OCI-LY3 (cell line): ENCODE measurements around the gene CNTN5.

ENCODE experiments used
- H2AFZ ChIP-seq: fragments of 200-600, 300-600 bp; shearing (Covaris generic); 2 replicates; pipeline ENCODE4 v1.6.0; 2014; ENCODE audit warnings: antibody characterized with exemption, low read depth, low read length
- H3K27ac ChIP-seq: fragments of 200-600, 300-600 bp; sonication (generic); 2 replicates; pipeline ENCODE4 v1.5.1; 2014; ENCODE audit warnings: mild to moderate bottlenecking, low read length, moderate library complexity, mixed read lengths
- H3K27me3 ChIP-seq: fragments of 200-600, 300-600 bp; sonication (generic); 2 replicates; pipeline ENCODE4 v1.6.1; 2014; ENCODE audit warnings: low read depth, low read length, mixed read lengths
- H3K36me3 ChIP-seq: fragments of 200-600, 300-600 bp; sonication (generic); replicated peaks from 2 replicates; pipeline ENCODE3; 2014; ENCODE audit warnings: low read depth, low read length, mixed read lengths
- H3K4me1 ChIP-seq: fragments of 300-600, 200-600 bp; sonication (generic); 2 replicates; pipeline ENCODE4 v1.6.1; 2014; ENCODE audit warnings: low read length, mixed read lengths
- H3K4me2 ChIP-seq: fragments of 200-600, 300-600 bp; sonication (generic); 2 replicates; pipeline ENCODE4 v1.6.1; 2014; ENCODE audit warnings: low read length, mixed read lengths
- H3K4me3 ChIP-seq: fragments of 300-600, 200-600 bp; sonication (generic); 2 replicates; pipeline ENCODE4 v1.5.1; 2014; ENCODE audit warnings: antibody characterized with exemption, mild to moderate bottlenecking, low read length, moderate library complexity
- H3K79me2 ChIP-seq: fragments of 300-600, 200-600 bp; shearing (Covaris generic); 2 replicates; pipeline ENCODE4 v1.6.1; 2014; ENCODE audit warnings: mild to moderate bottlenecking, low read length, mixed read lengths
- H3K9ac ChIP-seq: fragments of 300-600, 200-600 bp; shearing (Covaris generic); 2 replicates; pipeline ENCODE4 v1.6.0; 2014; ENCODE audit warnings: mild to moderate bottlenecking, low read length, moderate library complexity
- H3K9me3 ChIP-seq: fragments of 200-600, 300-600 bp; shearing (Covaris generic); 2 replicates; pipeline ENCODE4 v1.6.1; 2014; ENCODE audit warnings: low read length, mixed read lengths; ENCODE audit not compliant: insufficient read depth
- H4K20me1 ChIP-seq: fragments of 200-600, 300-600 bp; sonication (generic); 2 replicates; pipeline ENCODE4 v1.6.1; 2016; ENCODE audit warnings: low read length, mixed read lengths; ENCODE audit not compliant: insufficient read depth
- CTCF ChIP-seq: fragments of 200-600, 300-600 bp; sonication (generic); IDR thresholded peaks from 2 replicates; pipeline ENCODE4 v1.5.1; 2014; ENCODE audit warnings: antibody characterized with exemption, low read length, low read depth
- EZH2phosphoT487 ChIP-seq: fragments of 200-600 bp; shearing (Covaris generic); IDR thresholded peaks from 2 replicates; pipeline ENCODE4 v1.6.1; 2018; ENCODE audit warnings: antibody characterized with exemption, mixed run types, low read depth

Gene CNTN5

GRCh38 chr11:99589771-99590170, 569.0 kb downstream of the CNTN5 start:
- H3K27me3 ChIP-seq: no peaks in the 10 kb centered on the region
- no peaks in the 10 kb centered on the region for H3K4me1 ChIP-seq
- no peaks in the 10 kb centered on the region for H4K20me1 ChIP-seq
- H3K9me3 ChIP-seq: no peaks in the 10 kb centered on the region
- no peaks in the 10 kb centered on the region for H3K79me2 ChIP-seq
- no peak overlapping the region for H3K4me2 ChIP-seq
- no peak overlapping the region for H3K4me3 ChIP-seq
- no peak overlapping the region for H3K9ac ChIP-seq
- H2AFZ ChIP-seq: no peak overlapping the region
- H3K27ac ChIP-seq: no peak overlapping the region
- TF ChIP-seq EZH2phosphoT487: no peak
- no peak for TF ChIP-seq CTCF
- H3K36me3 ChIP-seq: no peaks in the 10 kb centered on the region

- no peak for TF ChIP-seq EZH2phosphoT487
- no peak for TF ChIP-seq CTCF
- Histone ChIP-seq H3K4me1 (no peaks in the 10 kb centered on the region), H4K20me1 (no peaks in the 10 kb centered on the region), H3K4me2 (no peak overlapping the region), H3K4me3 (no peak overlapping the region), H3K79me2 (no peaks in the 10 kb centered on the region), H3K27me3 (no peaks in the 10 kb centered on the region), H3K9me3 (no peaks in the 10 kb centered on the region), H3K27ac (no peak overlapping the region), H3K9ac (no peak overlapping the region), H2AFZ (no peak overlapping the region), H3K36me3 (no peaks in the 10 kb centered on the region)
Observed at GRCh38 chr11:99592266-99592665, 571.5 kb downstream of the CNTN5 start.

- Histone ChIP-seq H3K27me3 (no peaks in the 10 kb centered on the region), H3K4me3 (no peak overlapping the region), H3K4me2 (no peak overlapping the region), H3K27ac (no peak overlapping the region), H4K20me1 (no peaks in the 10 kb centered on the region), H3K9ac (no peak overlapping the region), H2AFZ (no peak overlapping the region), H3K36me3 (no peaks in the 10 kb centered on the region), H3K9me3 (no peaks in the 10 kb centered on the region), H3K4me1 (no peaks in the 10 kb centered on the region), H3K79me2 (no peaks in the 10 kb centered on the region)
- TF ChIP-seq CTCF (no peak), EZH2phosphoT487 (no peak)
Observed at GRCh38 chr11:99593197-99593596, 572.4 kb downstream of the CNTN5 start.

- H4K20me1 ChIP-seq: no peaks in the 10 kb centered on the region
- no peaks in the 10 kb centered on the region for H3K27me3 ChIP-seq
- H3K79me2 ChIP-seq: no peaks in the 10 kb centered on the region
- H3K4me3 ChIP-seq: no peak overlapping the region
- H3K36me3 ChIP-seq: no peaks in the 10 kb centered on the region
- no peak for TF ChIP-seq EZH2phosphoT487
- no peak for TF ChIP-seq CTCF
- no peak overlapping the region for H3K9ac ChIP-seq
- H3K9me3 ChIP-seq: no peaks in the 10 kb centered on the region
- H2AFZ ChIP-seq: no peak overlapping the region
- H3K4me2 ChIP-seq: no peak overlapping the region
- no peaks in the 10 kb centered on the region for H3K4me1 ChIP-seq
- H3K27ac ChIP-seq: no peak overlapping the region
Observed at GRCh38 chr11:99601179-99601578, 580.4 kb downstream of the CNTN5 start.
